Measurements from ENCODE around the gene ALCAM. TPM values are rescaled to one million over a fixed set of nuclear protein-coding genes. Genes with fewer than 3 reads are reported as not detected.

ALCAM gene
- total RNA-seq, 4 donors from 2014 or later: 9.4 to 25.9 (median 16.6) TPM

DNA sequence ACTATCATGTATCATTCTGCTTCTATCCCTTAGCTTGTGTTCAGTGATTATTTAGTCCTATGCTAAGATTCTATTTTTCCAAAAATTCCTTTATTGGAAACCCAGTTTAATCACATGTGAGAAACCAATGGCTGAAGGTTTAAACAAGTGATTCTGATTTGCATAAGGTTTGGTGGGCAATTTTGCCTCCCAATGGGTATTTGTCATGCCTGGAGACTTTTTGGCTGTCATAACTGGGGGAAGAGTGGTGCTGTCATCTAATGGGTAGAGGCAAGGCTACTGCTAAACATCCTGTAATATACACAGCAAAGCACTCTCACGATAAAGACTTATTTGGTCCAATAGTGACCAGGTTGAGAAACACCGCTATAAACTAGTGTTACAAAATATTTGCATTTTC is 148.7 kb downstream of the ALCAM start:
- WGBS, 2 donors (ENCODE audit: low coverage in 1 of 2): 86 to 95% methylated on average over 2 of the region's 2 CpGs
- intact Hi-C loops (cut with DNase I; ENCODE audit: low total_unique reads): no loop called here
- Histone ChIP-seq H3K4me1 (peaks cover 0 to 2% (median 0%) of the 10 kb centered on the region in 4 donors), H3K36me3 (no peaks in the 10 kb centered on the region), H3K4me3 (no peak overlapping the region), H3K27ac (no peak overlapping the region), H3K9me3 (no peaks in the 10 kb centered on the region), H3K27me3 (no peaks in the 10 kb centered on the region)
- no peak for DNase-seq
- TF ChIP-seq POLR2A (IDR thresholded peaks at IDR 0.05): no peak
- TF ChIP-seq, protein P1, sequence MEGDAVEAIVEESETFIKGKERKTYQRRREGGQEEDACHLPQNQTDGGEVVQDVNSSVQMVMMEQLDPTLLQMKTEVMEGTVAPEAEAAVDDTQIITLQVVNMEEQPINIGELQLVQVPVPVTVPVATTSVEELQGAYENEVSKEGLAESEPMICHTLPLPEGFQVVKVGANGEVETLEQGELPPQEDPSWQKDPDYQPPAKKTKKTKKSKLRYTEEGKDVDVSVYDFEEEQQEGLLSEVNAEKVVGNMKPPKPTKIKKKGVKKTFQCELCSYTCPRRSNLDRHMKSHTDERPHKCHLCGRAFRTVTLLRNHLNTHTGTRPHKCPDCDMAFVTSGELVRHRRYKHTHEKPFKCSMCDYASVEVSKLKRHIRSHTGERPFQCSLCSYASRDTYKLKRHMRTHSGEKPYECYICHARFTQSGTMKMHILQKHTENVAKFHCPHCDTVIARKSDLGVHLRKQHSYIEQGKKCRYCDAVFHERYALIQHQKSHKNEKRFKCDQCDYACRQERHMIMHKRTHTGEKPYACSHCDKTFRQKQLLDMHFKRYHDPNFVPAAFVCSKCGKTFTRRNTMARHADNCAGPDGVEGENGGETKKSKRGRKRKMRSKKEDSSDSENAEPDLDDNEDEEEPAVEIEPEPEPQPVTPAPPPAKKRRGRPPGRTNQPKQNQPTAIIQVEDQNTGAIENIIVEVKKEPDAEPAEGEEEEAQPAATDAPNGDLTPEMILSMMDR (IDR thresholded peaks at IDR 0.05): no peak
- TF ChIP-seq POLR2AphosphoS5 (IDR thresholded peaks at IDR 0.05): no peak
- TF ChIP-seq EP300 (IDR thresholded peaks at IDR 0.05; ENCODE audit: low read depth): no peak
- in situ Hi-C loops (cut with MboI; ENCODE audit: low pct_ligation_motif_present in 1 of 4, low pct_unique_long_range_greater_than_20kb in 1 of 4, low sequenced_read_pairs in 3 of 4): loop anchor here in 1 of 4 donors (25.0 kb wide), 1 partner anchor 1253 kb away; no protein-coding TSS in a partner anchor

DNA sequence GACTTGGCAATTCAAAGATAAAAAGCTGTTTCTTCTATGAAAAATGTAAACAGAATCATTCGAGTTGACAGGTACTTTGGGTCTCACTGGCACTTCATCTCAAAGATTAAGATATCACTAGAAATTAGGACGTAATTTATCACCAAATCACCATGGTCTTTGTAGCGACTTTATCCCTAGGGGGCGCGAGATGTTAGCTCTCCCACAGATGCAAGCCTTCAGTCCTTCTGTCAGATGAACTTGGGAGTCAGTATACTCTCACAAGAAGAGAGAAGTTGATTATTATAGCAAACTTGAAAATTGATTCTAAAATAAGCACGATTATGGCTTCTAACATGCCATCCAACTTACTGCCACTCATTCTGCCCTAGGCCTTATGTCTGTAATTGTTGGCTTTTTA is 150.3 kb downstream of the ALCAM start:
- Histone ChIP-seq H3K4me1 (peaks cover 0 to 2% (median 0%) of the 10 kb centered on the region in 4 donors), H3K36me3 (no peaks in the 10 kb centered on the region), H3K9me3 (no peaks in the 10 kb centered on the region), H3K27ac (no peak overlapping the region), H3K27me3 (no peaks in the 10 kb centered on the region), H3K4me3 (no peak overlapping the region)
- in situ Hi-C loops (cut with MboI; ENCODE audit: low pct_ligation_motif_present in 1 of 4, low pct_unique_long_range_greater_than_20kb in 1 of 4, low sequenced_read_pairs in 3 of 4) (loop anchor here in 1 of 4 donors (25.0 kb wide), 1 partner anchor 1255 kb away; no protein-coding TSS in a partner anchor), intact Hi-C loops (cut with DNase I; ENCODE audit: low total_unique reads) (no loop called here)
- 57 to 88% methylated on average over 5 to 6 of the region's 6 CpGs for WGBS, 2 donors (ENCODE audit: low coverage in 1 of 2)
- TF ChIP-seq POLR2A (IDR thresholded peaks at IDR 0.05) (no peak), EP300 (IDR thresholded peaks at IDR 0.05; ENCODE audit: low read depth) (no peak), POLR2AphosphoS5 (IDR thresholded peaks at IDR 0.05) (no peak)
- TF ChIP-seq, protein P1 (IDR thresholded peaks at IDR 0.05): no peak
- no peak for DNase-seq

DNA sequence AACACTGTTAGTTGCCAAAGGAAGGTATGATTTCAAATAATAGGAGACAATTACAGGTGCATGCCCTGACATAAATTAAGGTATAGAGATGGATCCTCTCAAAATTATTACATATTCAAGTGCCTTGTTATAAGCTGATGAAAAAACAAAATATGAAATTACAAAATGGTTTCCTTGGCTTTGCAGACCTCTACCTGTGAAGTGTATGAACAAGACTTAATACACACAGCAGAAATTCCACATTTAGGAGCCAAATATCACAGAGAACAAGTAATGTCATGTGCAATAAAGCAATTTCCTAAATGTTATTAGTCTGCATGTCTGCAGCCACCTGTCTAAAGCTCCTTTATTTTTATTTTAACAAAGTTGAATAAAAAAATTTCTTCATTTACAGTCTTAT is 151.5 kb downstream of the ALCAM start:
- no peaks in the 10 kb centered on the region for H3K36me3 ChIP-seq
- peaks cover 0 to 2% (median 0%) of the 10 kb centered on the region in 4 donors for H3K4me1 ChIP-seq
- H3K27ac ChIP-seq: no peak overlapping the region
- H3K27me3 ChIP-seq: no peaks in the 10 kb centered on the region
- no peak overlapping the region for H3K4me3 ChIP-seq
- TF ChIP-seq EP300 (IDR thresholded peaks at IDR 0.05; ENCODE audit: low read depth) (no peak), POLR2AphosphoS5 (IDR thresholded peaks at IDR 0.05) (no peak), POLR2A (IDR thresholded peaks at IDR 0.05) (no peak)
- no peaks in the 10 kb centered on the region for H3K9me3 ChIP-seq
- in situ Hi-C loops (cut with MboI; ENCODE audit: low pct_ligation_motif_present in 1 of 4, low pct_unique_long_range_greater_than_20kb in 1 of 4, low sequenced_read_pairs in 3 of 4) (loop anchor here in 1 of 4 donors (25.0 kb wide), 1 partner anchor 1256 kb away; no protein-coding TSS in a partner anchor), intact Hi-C loops (cut with DNase I; ENCODE audit: low total_unique reads) (no loop called here)
- no peak for DNase-seq

DNA sequence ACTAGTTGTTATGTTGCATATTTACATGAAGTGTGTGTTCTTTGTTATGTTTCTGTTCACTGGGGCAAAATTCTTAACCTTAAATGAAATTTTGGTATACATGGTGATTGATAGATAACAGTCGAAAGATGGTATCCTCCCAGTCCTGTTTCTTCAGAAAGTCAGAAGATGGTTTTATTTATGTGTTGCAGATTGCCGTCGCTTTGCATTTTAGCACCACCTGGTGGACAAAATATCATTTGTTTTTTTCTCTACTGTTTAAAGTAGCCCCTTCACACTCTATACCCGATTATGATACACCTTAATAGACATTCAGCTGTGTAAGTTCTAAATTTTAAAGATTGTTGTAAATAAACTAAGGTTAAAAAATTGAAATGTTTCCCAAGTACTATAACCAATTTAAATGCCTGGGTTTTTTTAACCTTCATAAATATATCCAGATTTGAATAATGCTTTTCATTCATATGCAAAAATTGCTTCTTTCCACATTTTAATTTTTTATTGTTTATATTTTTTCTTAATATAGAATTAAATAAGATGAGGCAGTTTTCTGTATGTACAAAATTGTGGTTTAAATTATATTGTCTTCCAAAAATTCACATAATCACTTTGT is 152.2 kb downstream of the ALCAM start:
- no peaks in the 10 kb centered on the region for H3K36me3 ChIP-seq
- TF ChIP-seq, protein P1 (IDR thresholded peaks at IDR 0.05): peak; percentile 59 to 68 (median 60)
- TF ChIP-seq POLR2A (IDR thresholded peaks at IDR 0.05): no peak
- in situ Hi-C loops (cut with MboI; ENCODE audit: low pct_ligation_motif_present in 1 of 4, low pct_unique_long_range_greater_than_20kb in 1 of 4, low sequenced_read_pairs in 3 of 4): loop anchor here in 1 of 4 donors (25.0 kb wide), 1 partner anchor 1257 kb away; no protein-coding TSS in a partner anchor
- no peak overlapping the region for H3K27ac ChIP-seq
- no peaks in the 10 kb centered on the region for H3K27me3 ChIP-seq
- intact Hi-C loops (cut with DNase I; ENCODE audit: low total_unique reads): no loop called here
- no peak overlapping the region for H3K4me3 ChIP-seq
- 0 to 4% methylated on average over 4 of the region's 4 CpGs for WGBS, 2 donors (ENCODE audit: low coverage in 1 of 2)
- DNase-seq: no peak
- H3K4me1 ChIP-seq: peaks cover 0 to 2% (median 0%) of the 10 kb centered on the region in 4 donors
- H3K9me3 ChIP-seq: no peaks in the 10 kb centered on the region

Data from transverse colon (tissue), 4 donors.